ENCODE data around the gene VDAC2. TPM values are rescaled to one million over a fixed set of nuclear protein-coding genes. Genes with fewer than 3 reads are reported as not detected.
"Not testable (repeated sequence)": the region's sequence is repeated elsewhere in the genome, so short reads cannot be mapped to it uniquely, and the experiment has no call there.

Gene VDAC2
- total and polyA plus RNA-seq, 4 donors, result 94.5 to 121 (median 102) TPM

- no peak for TF ChIP-seq CTCF (IDR thresholded peaks at IDR 0.05; ENCODE audit: control extremely low read depth, extremely low read depth)
- Histone ChIP-seq H3K4me3 (no peak overlapping the region), H3K9ac (ENCODE audit: insufficient read depth in 1 of 2, low read length in 2 of 2) (no peak overlapping the region), H3K9me3 (ENCODE audit: control insufficient read depth in 4 of 4, insufficient read depth in 3 of 4, low read length in 3 of 4) (no peaks in the 10 kb centered on the region), H3K4me1 (ENCODE audit: control insufficient read depth in 5 of 5, insufficient read depth in 5 of 5, low read length in 5 of 5) (peaks cover 0 to 4% (median 1%) of the 10 kb centered on the region in 5 donors), H3K27me3 (ENCODE audit: control insufficient read depth in 3 of 3, insufficient read depth in 3 of 3, low read length in 2 of 3) (peaks cover 0 to 5% (median 0%) of the 10 kb centered on the region in 3 donors), H3K36me3 (ENCODE audit: control insufficient read depth in 4 of 4, insufficient read depth in 4 of 4, low read length in 4 of 4) (peaks cover 0 to 2% (median 0%) of the 10 kb centered on the region in 4 donors), H3K27ac (ENCODE audit: low read depth in 1 of 2, low read length in 1 of 2) (no peak overlapping the region)
- ATAC-seq (ENCODE audit: insufficient read depth, low FRiP score) (no peak), DNase-seq (no peak)
- WGBS, 2 donors, result 68 to 83% methylated on average over 4 of the region's 4 CpGs
Measured at GRCh38 chr10:75186310-75186709, 24.3 kb upstream of the VDAC2 start.

GRCh38 chr10:75187961-75188426, 22.6 kb upstream of the VDAC2 start:
- WGBS, 2 donors, result 86 to 93% methylated on average over 3 of the region's 3 CpGs
- DNase-seq, result peak; percentile 33 to 65 (median 43)
- no peak overlapping the region for H3K4me3 ChIP-seq
- H3K27ac ChIP-seq (ENCODE audit: low read depth in 1 of 2, low read length in 1 of 2), result no peak overlapping the region
- H3K36me3 ChIP-seq (ENCODE audit: control insufficient read depth in 4 of 4, insufficient read depth in 4 of 4, low read length in 4 of 4), result no peaks in the 10 kb centered on the region
- H3K9me3 ChIP-seq (ENCODE audit: control insufficient read depth in 4 of 4, insufficient read depth in 3 of 4, low read length in 3 of 4), result no peaks in the 10 kb centered on the region
- H3K9ac ChIP-seq (ENCODE audit: insufficient read depth in 1 of 2, low read length in 2 of 2), result no peak overlapping the region
- H3K4me1 ChIP-seq (ENCODE audit: control insufficient read depth in 5 of 5, insufficient read depth in 5 of 5, low read length in 5 of 5), result peaks cover 3 to 10% (median 4%) of the 10 kb centered on the region in 5 donors
- H3K27me3 ChIP-seq (ENCODE audit: control insufficient read depth in 3 of 3, insufficient read depth in 3 of 3, low read length in 2 of 3), result peaks cover 0 to 5% (median 0%) of the 10 kb centered on the region in 3 donors
- peak; percentile 53 for ATAC-seq (ENCODE audit: insufficient read depth, low FRiP score)
- peak; percentile 47 for TF ChIP-seq CTCF (IDR thresholded peaks at IDR 0.05; ENCODE audit: control extremely low read depth, extremely low read depth)

- H3K4me3 ChIP-seq; ATAC-seq (ENCODE audit: insufficient read depth, low FRiP score); H3K9me3 ChIP-seq (ENCODE audit: control insufficient read depth in 4 of 4, insufficient read depth in 3 of 4, low read length in 3 of 4); H3K9ac ChIP-seq (ENCODE audit: insufficient read depth in 1 of 2, low read length in 2 of 2); DNase-seq; H3K27ac ChIP-seq (ENCODE audit: low read depth in 1 of 2, low read length in 1 of 2); H3K4me1 ChIP-seq (ENCODE audit: control insufficient read depth in 5 of 5, insufficient read depth in 5 of 5, low read length in 5 of 5); H3K27me3 ChIP-seq (ENCODE audit: control insufficient read depth in 3 of 3, insufficient read depth in 3 of 3, low read length in 2 of 3); H3K36me3 ChIP-seq (ENCODE audit: control insufficient read depth in 4 of 4, insufficient read depth in 4 of 4, low read length in 4 of 4): not testable (repeated sequence)
- 95 to 98% methylated on average over 9 of the region's 9 CpGs for WGBS, 2 donors
Measured at GRCh38 chr10:75188522-75188921, 22.1 kb upstream of the VDAC2 start.

- Histone ChIP-seq H3K27ac (ENCODE audit: low read depth in 1 of 2, low read length in 1 of 2) (no peak overlapping the region), H3K4me3 (no peak overlapping the region), H3K9ac (ENCODE audit: insufficient read depth in 1 of 2, low read length in 2 of 2) (no peak overlapping the region), H3K9me3 (ENCODE audit: control insufficient read depth in 4 of 4, insufficient read depth in 3 of 4, low read length in 3 of 4) (no peaks in the 10 kb centered on the region), H3K4me1 (ENCODE audit: control insufficient read depth in 5 of 5, insufficient read depth in 5 of 5, low read length in 5 of 5) (peaks cover 3 to 10% (median 5%) of the 10 kb centered on the region in 5 donors), H3K36me3 (ENCODE audit: control insufficient read depth in 4 of 4, insufficient read depth in 4 of 4, low read length in 4 of 4) (no peaks in the 10 kb centered on the region), H3K27me3 (ENCODE audit: control insufficient read depth in 3 of 3, insufficient read depth in 3 of 3, low read length in 2 of 3) (peaks cover 0 to 5% (median 0%) of the 10 kb centered on the region in 3 donors)
- TF ChIP-seq CTCF (IDR thresholded peaks at IDR 0.05; ENCODE audit: control extremely low read depth, extremely low read depth), result no peak
- DNase-seq (no peak), ATAC-seq (ENCODE audit: insufficient read depth, low FRiP score) (no peak)
- 93 to 96% methylated on average over 12 of the region's 12 CpGs for WGBS, 2 donors
Measured at GRCh38 chr10:75189266-75190096, 21.1 kb upstream of the VDAC2 start.
